ENCODE results near the gene SLC6A9. TPM values are rescaled to one million over a fixed set of nuclear protein-coding genes. Genes with fewer than 3 reads are reported as not detected.

SLC6A9 gene
- total RNA-seq, 4 donors from 2014 or later = 55.8 to 85.7 (median 62.0) TPM

- no peak for DNase-seq (ENCODE audit: low spot score in 2 of 2)
- TF ChIP-seq CTCF (IDR thresholded peaks at IDR 0.05) (no peak), POLR2A (IDR thresholded peaks at IDR 0.05) (no peak)
- no peak overlapping the region for H3K4me3 ChIP-seq (ENCODE audit: low read depth, poor library complexity, severe bottlenecking)
- intact Hi-C loops (cut with DNase I; ENCODE audit: low total_unique reads) = no loop called here
- WGBS, 2 donors = 50 to 67% methylated on average over 1 of the region's 1 CpG
These were observed 27.9 kb upstream of the SLC6A9 start for GRCh38 chr1:44059212-44059611.

- 65 to 74% methylated on average over 1 of the region's 1 CpG for WGBS, 2 donors
- intact Hi-C loops (cut with DNase I; ENCODE audit: low total_unique reads) = no loop called here
- H3K4me3 ChIP-seq (ENCODE audit: low read depth, poor library complexity, severe bottlenecking) = no peak overlapping the region
- DNase-seq (ENCODE audit: low spot score in 2 of 2) = no peak
- TF ChIP-seq CTCF (IDR thresholded peaks at IDR 0.05) = no peak
These were observed 26.0 kb upstream of the SLC6A9 start for GRCh38 chr1:44057293-44057692.

- DNase-seq (ENCODE audit: low spot score in 2 of 2) = no peak
- intact Hi-C loops (cut with DNase I; ENCODE audit: low total_unique reads) = no loop called here
- WGBS, 2 donors = 72 to 87% methylated on average over 2 of the region's 2 CpGs
- TF ChIP-seq POLR2A (IDR thresholded peaks at IDR 0.05) = no peak
- no peak for TF ChIP-seq CTCF (IDR thresholded peaks at IDR 0.05)
- no peak overlapping the region for H3K4me3 ChIP-seq (ENCODE audit: low read depth, poor library complexity, severe bottlenecking)
These were observed 22.1 kb upstream of the SLC6A9 start for GRCh38 chr1:44053394-44053793.

- no peak for TF ChIP-seq POLR2A (IDR thresholded peaks at IDR 0.05)
- no peak for TF ChIP-seq CTCF (IDR thresholded peaks at IDR 0.05)
- no peak overlapping the region for H3K4me3 ChIP-seq (ENCODE audit: low read depth, poor library complexity, severe bottlenecking)
- WGBS, 2 donors = 63 to 70% methylated on average over 3 of the region's 3 CpGs
- DNase-seq (ENCODE audit: low spot score in 2 of 2) = no peak
- intact Hi-C loops (cut with DNase I; ENCODE audit: low total_unique reads) = no loop called here
These were observed 19.0 kb upstream of the SLC6A9 start for GRCh38 chr1:44050261-44050660.

GRCh38 chr1:44049839-44050238 lies 18.6 kb upstream of the SLC6A9 start:
- DNase-seq (ENCODE audit: low spot score in 2 of 2) = no peak
- intact Hi-C loops (cut with DNase I; ENCODE audit: low total_unique reads) = loop anchor here (5.0 to 10.0 kb wide), 2 partner anchors 43 to 115 kb away; partner anchors contain the start of gene ARTN
- 47 to 56% methylated on average over 2 of the region's 2 CpGs for WGBS, 2 donors
- no peak overlapping the region for H3K4me3 ChIP-seq (ENCODE audit: low read depth, poor library complexity, severe bottlenecking)
- TF ChIP-seq POLR2A (IDR thresholded peaks at IDR 0.05) = no peak
- TF ChIP-seq CTCF (IDR thresholded peaks at IDR 0.05) = no peak

- 69 to 75% methylated on average over 3 of the region's 3 CpGs for WGBS, 2 donors
- intact Hi-C loops (cut with DNase I; ENCODE audit: low total_unique reads) = loop anchor here (5.0 to 10.0 kb wide), 2 partner anchors 41 to 114 kb away; partner anchors contain the start of gene ARTN
- no peak for TF ChIP-seq CTCF (IDR thresholded peaks at IDR 0.05)
- no peak for TF ChIP-seq POLR2A (IDR thresholded peaks at IDR 0.05)
- H3K4me3 ChIP-seq (ENCODE audit: low read depth, poor library complexity, severe bottlenecking) = no peak overlapping the region
- DNase-seq (ENCODE audit: low spot score in 2 of 2) = no peak
These were observed 17.4 kb upstream of the SLC6A9 start for GRCh38 chr1:44048532-44049215.
